CD14-positive monocyte (primary cell): Measurements from ENCODE around the gene RCOR3. TPM values are rescaled to one million over a fixed set of nuclear protein-coding genes. Genes with fewer than 3 reads are reported as not detected.

ENCODE experiments used
- DNase-seq, 3 donors: peaks; one replicate each; pipeline ENCODE4 v3.0.0-alpha.2; 2011 to 2022
- H2AFZ ChIP-seq: 2 replicates; pipeline ENCODE4 v1.6.0; 2012; ENCODE audit warnings: mild to moderate bottlenecking, low read depth, low read length, inconsistent platforms; ENCODE audit not compliant: insufficient read depth, poor library complexity, severe bottlenecking
- H3K27ac ChIP-seq, 2 donors: 1 replicate in 1 of 2; 2 replicates in 1 of 2; pipeline ENCODE4 v1.5.1; 2012 to 2013; ENCODE audit warnings: low read length in 2 of 2, control low read depth in 1 of 2, inconsistent platforms in 1 of 2, low read depth in 1 of 2, mild to moderate bottlenecking in 1 of 2
- H3K27me3 ChIP-seq, 2 donors: one replicate each; pipeline versions ENCODE4 v1.6.0 to v1.6.1; 2011 to 2013; ENCODE audit warnings: low read length in 2 of 2; ENCODE audit not compliant: control insufficient read depth in 2 of 2, insufficient read depth in 2 of 2
- H3K36me3 ChIP-seq, 2 donors: replicated peaks in 1 of 2; 1 replicate in 1 of 2; 2 replicates in 1 of 2; pipeline versions ENCODE4 v1.5.1 to v1.6.1; 2012 to 2013; ENCODE audit warnings: low read length in 2 of 2, control low read depth in 1 of 2, inconsistent platforms in 1 of 2, mild to moderate bottlenecking in 1 of 2; ENCODE audit not compliant: insufficient read depth in 2 of 2, control insufficient read depth in 1 of 2
- H3K4me1 ChIP-seq, 2 donors: 1 replicate in 1 of 2; 2 replicates in 1 of 2; pipeline versions ENCODE4 v1.5.1 to v1.6.1; 2012 to 2013; ENCODE audit warnings: low read length in 2 of 2, control low read depth in 1 of 2, inconsistent platforms in 1 of 2, mild to moderate bottlenecking in 1 of 2, moderate library complexity in 1 of 2; ENCODE audit not compliant: insufficient read depth in 2 of 2, control insufficient read depth in 1 of 2
- H3K4me2 ChIP-seq: replicated peaks from 2 replicates; pipeline ENCODE3; 2012; ENCODE audit warnings: low read length, moderate library complexity, mild to moderate bottlenecking; ENCODE audit not compliant: poor library complexity, severe bottlenecking; ENCODE audit errors: extremely low read depth
- H3K4me3 ChIP-seq, 3 experiments: fragments of 200-600 bp in 1 of 3; sonication (generic) in 1 of 3; replicated peaks in 1 of 3; 1 replicate in 2 of 3; 2 replicates in 1 of 3; pipeline ENCODE4 v1.5.1; 2011 to 2013; ENCODE audit warnings: low read length in 3 of 3, mild to moderate bottlenecking in 3 of 3, control low read depth in 2 of 3, low read depth in 2 of 3, inconsistent platforms in 1 of 3, moderate library complexity in 1 of 3
- H3K79me2 ChIP-seq: 2 replicates; pipeline ENCODE4 v1.6.0; 2012; ENCODE audit warnings: mild to moderate bottlenecking, control low read depth, inconsistent platforms, low read length, moderate library complexity; ENCODE audit not compliant: insufficient read depth
- H3K9ac ChIP-seq: 2 replicates; pipeline ENCODE4 v1.6.0; 2017; ENCODE audit warnings: low read length, mild to moderate bottlenecking; ENCODE audit not compliant: insufficient read depth, poor library complexity, severe bottlenecking
- H3K9me3 ChIP-seq, 2 donors: replicated peaks in 1 of 2; 1 replicate in 1 of 2; 2 replicates in 1 of 2; pipeline versions ENCODE4 v1.5.1 to v1.6.1; 2012 to 2013; ENCODE audit warnings: low read length in 2 of 2, control low read depth in 1 of 2; ENCODE audit not compliant: control insufficient read depth in 1 of 2, insufficient read depth in 1 of 2
- H4K20me1 ChIP-seq: 2 replicates; pipeline ENCODE4 v1.6.0; 2012; ENCODE audit warnings: mild to moderate bottlenecking, low read length, control low read depth, moderate library complexity; ENCODE audit not compliant: insufficient read depth
- H3K27ac Mint-ChIP-seq, 7 donors: one replicate each; pipeline ENCODE4 v1.8.0; 2020; ENCODE audit warnings: mild to moderate bottlenecking in 7 of 7, mixed read lengths in 7 of 7, moderate library complexity in 6 of 7, inconsistent platforms in 2 of 7
- H3K27me3 Mint-ChIP-seq, 3 donors: one replicate each; pipeline ENCODE4 v1.8.0; 2021 to 2022; ENCODE audit warnings: low read depth in 3 of 3, mild to moderate bottlenecking in 3 of 3, mixed read lengths in 3 of 3, moderate library complexity in 3 of 3, inconsistent platforms in 1 of 3
- H3K36me3 Mint-ChIP-seq, 2 donors: one replicate each; pipeline ENCODE4 v1.8.0; 2020; ENCODE audit warnings: mixed read lengths in 2 of 2, inconsistent platforms in 1 of 2, mild to moderate bottlenecking in 1 of 2
- H3K4me1 Mint-ChIP-seq: one replicate; pipeline ENCODE4 v1.8.0; 2020; ENCODE audit warnings: mild to moderate bottlenecking, mixed read lengths
- H3K4me3 Mint-ChIP-seq, 2 donors: one replicate each; pipeline ENCODE4 v1.8.0; 2020; ENCODE audit warnings: mild to moderate bottlenecking in 2 of 2, mixed read lengths in 2 of 2, moderate library complexity in 1 of 2
- H3K9me3 Mint-ChIP-seq, 7 donors: one replicate each; pipeline ENCODE4 v1.8.0; 2020 to 2022; ENCODE audit warnings: mixed read lengths in 7 of 7, mild to moderate bottlenecking in 6 of 7, moderate library complexity in 6 of 7, inconsistent platforms in 2 of 7
- WGBS: methylation state at CpG from one replicate; pipeline ENCODE4 v1.1.5; 2013; ENCODE audit warnings: missing lambda C conversion rate; ENCODE audit not compliant: insufficient coverage; 5-methylcytosine and 5-hydroxymethylcytosine counted together
- intact Hi-C, 2 donors: fragments of 100-400 bp; cut with micrococcal nuclease; formaldehyde crosslinking; loops; one replicate each; pipeline versions ENCODE4 v1.15.0 to v1.15.1; 2023
- polyA plus RNA-seq, 3 donors: library from polyadenylated mRNA; depleted of rRNA in 1 of 3; unstranded in 2 of 3; stranded (reverse) in 1 of 3; fragments of 300-500 nt in 2 of 3; fragments of >200 nt in 1 of 3; fragmentation: Illumina TruSeq in 2 of 3; gene quantifications; 1 replicate in 2 of 3; 2 replicates in 1 of 3; pipeline ENCODE4 v1.2.3, GENCODE V29; 2012 to 2021
- TF ChIP-seq, protein P1 (sequence below): fragments of 200-600 bp; IDR thresholded peaks from one replicate; pipeline ENCODE4 v1.8.0; 2022; ENCODE audit warnings: antibody characterized with exemption, mild to moderate bottlenecking

Gene RCOR3
- polyA plus RNA-seq, 3 donors = 14.5 to 46.5 (median 21.6) TPM

DNA sequence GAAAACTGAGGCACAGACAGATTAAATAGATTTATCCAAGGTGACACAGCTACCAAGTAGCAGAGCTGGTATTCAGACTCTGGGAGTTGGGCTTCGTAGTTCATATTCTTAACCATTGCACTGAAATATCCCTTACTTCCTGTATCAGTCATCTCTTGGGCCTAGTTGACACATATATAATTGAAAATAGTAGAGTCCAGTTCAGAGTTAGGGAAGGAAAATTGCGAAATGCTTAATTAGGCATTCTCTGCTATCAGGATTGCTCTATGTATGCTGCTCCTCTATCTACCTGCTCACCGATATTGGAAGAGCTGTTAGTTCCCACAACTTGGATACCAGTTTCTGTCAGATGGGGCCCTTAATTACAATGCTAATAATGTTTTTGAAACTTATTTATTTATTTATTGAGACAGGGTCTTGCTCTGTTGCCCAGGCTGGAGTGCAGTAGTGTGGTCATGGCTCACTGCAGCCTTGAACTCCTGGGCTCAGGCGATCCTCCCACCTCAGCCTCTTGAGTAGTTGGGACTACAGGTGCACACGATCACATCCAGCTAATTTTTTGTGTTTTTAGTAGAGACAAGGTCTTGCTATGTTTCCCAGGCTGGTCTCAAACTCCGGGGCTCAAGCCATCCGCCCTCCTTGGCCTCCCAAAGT is 8.2 kb downstream of the RCOR3 start:
- H3K9ac ChIP-seq = peak overlapping the region; percentile 5
- H3K27ac ChIP-seq = peak overlapping the region in 1 of 2 donors; percentile 37
- no peak overlapping the region for H3K4me3 ChIP-seq
- Mint-ChIP-seq H3K27ac (peak overlapping the region in 3 of 7 donors; percentile 16 to 78 (median 48)), H3K36me3 (peaks cover 16 to 55% of the 10 kb centered on the region in 2 donors), H3K27me3 (peaks cover 0 to 2% (median 0%) of the 10 kb centered on the region in 3 donors), H3K9me3 (no peaks in the 10 kb centered on the region), H3K4me3 (no peak overlapping the region), H3K4me1 (peaks cover 14% of the 10 kb centered on the region)
- peaks cover 42% of the 10 kb centered on the region for H3K79me2 ChIP-seq
- H4K20me1 ChIP-seq = peaks cover 42% of the 10 kb centered on the region
- intact Hi-C loops = no loop called here
- H3K4me1 ChIP-seq = peaks cover 3 to 12% of the 10 kb centered on the region in 2 donors
- TF ChIP-seq, protein P1, sequence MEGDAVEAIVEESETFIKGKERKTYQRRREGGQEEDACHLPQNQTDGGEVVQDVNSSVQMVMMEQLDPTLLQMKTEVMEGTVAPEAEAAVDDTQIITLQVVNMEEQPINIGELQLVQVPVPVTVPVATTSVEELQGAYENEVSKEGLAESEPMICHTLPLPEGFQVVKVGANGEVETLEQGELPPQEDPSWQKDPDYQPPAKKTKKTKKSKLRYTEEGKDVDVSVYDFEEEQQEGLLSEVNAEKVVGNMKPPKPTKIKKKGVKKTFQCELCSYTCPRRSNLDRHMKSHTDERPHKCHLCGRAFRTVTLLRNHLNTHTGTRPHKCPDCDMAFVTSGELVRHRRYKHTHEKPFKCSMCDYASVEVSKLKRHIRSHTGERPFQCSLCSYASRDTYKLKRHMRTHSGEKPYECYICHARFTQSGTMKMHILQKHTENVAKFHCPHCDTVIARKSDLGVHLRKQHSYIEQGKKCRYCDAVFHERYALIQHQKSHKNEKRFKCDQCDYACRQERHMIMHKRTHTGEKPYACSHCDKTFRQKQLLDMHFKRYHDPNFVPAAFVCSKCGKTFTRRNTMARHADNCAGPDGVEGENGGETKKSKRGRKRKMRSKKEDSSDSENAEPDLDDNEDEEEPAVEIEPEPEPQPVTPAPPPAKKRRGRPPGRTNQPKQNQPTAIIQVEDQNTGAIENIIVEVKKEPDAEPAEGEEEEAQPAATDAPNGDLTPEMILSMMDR = no peak
- WGBS = 100% methylated on average over 1 of the region's 7 CpGs
- H2AFZ ChIP-seq = no peak overlapping the region
- H3K4me2 ChIP-seq = no peak overlapping the region
- H3K27me3 ChIP-seq = no peaks in the 10 kb centered on the region
- DNase-seq = no peak
- H3K9me3 ChIP-seq = no peaks in the 10 kb centered on the region
- H3K36me3 ChIP-seq = peaks cover 26 to 58% of the 10 kb centered on the region in 2 donors

DNA sequence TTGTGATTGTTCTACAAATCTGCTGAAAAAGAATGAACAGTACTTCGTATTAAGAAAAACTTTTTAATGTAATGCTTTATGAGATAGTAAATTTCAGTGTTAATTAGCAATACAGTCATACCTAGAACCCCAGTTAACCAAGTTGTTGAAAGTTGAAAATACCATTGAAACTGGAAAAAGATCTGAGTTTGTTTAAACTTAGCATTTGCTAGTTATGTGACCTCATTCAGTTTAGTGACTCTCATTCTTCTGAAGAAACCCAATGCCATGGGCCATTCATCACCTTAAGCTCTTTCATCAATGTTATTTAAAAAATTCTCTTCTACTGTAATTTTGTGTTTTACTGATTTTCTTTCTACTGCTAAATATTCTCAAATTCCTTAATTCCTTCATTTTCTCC is 20.2 kb downstream of the RCOR3 start:
- Mint-ChIP-seq H3K27me3 (peaks cover 0 to 2% (median 0%) of the 10 kb centered on the region in 3 donors), H3K4me3 (no peak overlapping the region), H3K9me3 (no peaks in the 10 kb centered on the region), H3K4me1 (no peaks in the 10 kb centered on the region), H3K27ac (no peak overlapping the region), H3K36me3 (peaks cover 34 to 43% of the 10 kb centered on the region in 2 donors)
- no peaks in the 10 kb centered on the region for H3K27me3 ChIP-seq
- H3K9ac ChIP-seq = no peak overlapping the region
- peak overlapping the region in 1 of 2 donors; percentile 3 for H3K27ac ChIP-seq
- H3K4me1 ChIP-seq = no peaks in the 10 kb centered on the region
- no CpG with 5 or more reads among the region's 1 CpG for WGBS
- TF ChIP-seq, protein P1 = no peak
- no peaks in the 10 kb centered on the region for H3K9me3 ChIP-seq
- H2AFZ ChIP-seq = no peak overlapping the region
- H4K20me1 ChIP-seq = no peaks in the 10 kb centered on the region
- H3K4me3 ChIP-seq = no peak overlapping the region
- H3K79me2 ChIP-seq = no peaks in the 10 kb centered on the region
- DNase-seq = no peak
- no peak overlapping the region for H3K4me2 ChIP-seq
- intact Hi-C loops = no loop called here
- H3K36me3 ChIP-seq = peaks cover 78 to 89% of the 10 kb centered on the region in 2 donors
